ENCODE data around the gene PRDX5. TPM values are rescaled to one million over a fixed set of nuclear protein-coding genes. Genes with fewer than 3 reads are reported as not detected.

PRDX5 gene
- total RNA-seq, 1 experiment from 2014 or later: 255 TPM

DNA sequence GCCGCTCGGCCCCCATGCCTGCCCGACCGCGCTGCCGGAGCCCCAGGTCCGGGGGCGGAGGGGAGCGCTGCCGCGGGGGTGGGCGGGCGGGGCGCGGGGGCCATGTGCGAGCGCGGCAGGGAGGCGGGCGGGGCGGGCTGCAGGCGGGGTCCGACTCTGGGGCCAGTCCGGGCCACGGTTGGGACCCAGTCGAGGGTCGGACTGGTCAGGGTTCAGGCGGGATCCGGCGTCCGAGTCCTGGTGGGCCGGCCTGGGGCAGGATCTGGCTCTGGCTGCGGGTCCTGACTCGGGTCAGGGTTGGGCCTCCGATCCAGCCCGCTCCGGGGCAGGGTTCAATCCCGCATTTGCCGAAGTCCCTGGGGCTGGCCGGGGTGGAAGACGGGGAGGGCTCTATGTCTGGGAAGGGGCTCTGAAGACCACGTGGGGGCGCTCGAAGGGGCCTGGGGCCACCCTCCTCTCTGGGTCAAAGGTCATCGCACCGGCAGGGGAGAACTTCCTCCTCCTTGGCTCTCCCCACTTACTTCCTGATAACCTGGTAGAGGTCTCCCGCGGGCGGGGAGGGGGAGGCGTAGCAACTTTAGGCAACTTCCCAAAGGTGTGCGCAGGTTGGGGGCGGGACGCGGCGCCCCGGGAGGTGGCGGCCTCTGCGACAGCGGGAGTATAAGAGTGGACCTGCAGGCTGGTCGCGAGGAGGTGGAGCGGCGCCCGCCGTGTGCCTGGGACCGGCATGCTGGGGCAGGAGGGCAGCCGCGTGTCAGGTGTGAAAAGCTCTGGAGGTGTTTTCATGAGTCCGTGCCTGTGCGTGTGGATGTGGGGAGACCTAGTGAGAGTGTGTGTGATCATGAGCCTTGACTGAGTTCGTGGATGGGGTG is 12.0 kb upstream of the PRDX5 start:
- Mint-ChIP-seq H3K4me3 (peak overlapping the region; percentile 90), H3K9me3 (no peaks in the 10 kb centered on the region), H3K27me3 (ENCODE audit: low read depth) (peaks cover 11% of the 10 kb centered on the region), H3K4me1 (peaks cover 14% of the 10 kb centered on the region), H3K27ac (peak overlapping the region; percentile 77), H3K36me3 (peaks cover 4% of the 10 kb centered on the region)
- CTCF ChIA-PET: interaction anchor here (1.2 to 5.6 kb wide), 10 partner anchors 12 to 55 kb away, joined by 3 to 151 read pairs (median 34); partner anchors contain the start of genes BAD, GPR137, KCNK4 and PLCB3
- peak; percentile 31 for ATAC-seq
- POLR2A ChIA-PET: interaction anchor here (2.1 to 2.6 kb wide), 2 partner anchors 12 to 34 kb away, joined by 15 to 25 read pairs; partner anchors contain the start of genes PRDX5 and TRMT112
- peak; percentile 77 for DNase-seq (ENCODE audit: low spot score)
- TF ChIP-seq, protein P1, sequence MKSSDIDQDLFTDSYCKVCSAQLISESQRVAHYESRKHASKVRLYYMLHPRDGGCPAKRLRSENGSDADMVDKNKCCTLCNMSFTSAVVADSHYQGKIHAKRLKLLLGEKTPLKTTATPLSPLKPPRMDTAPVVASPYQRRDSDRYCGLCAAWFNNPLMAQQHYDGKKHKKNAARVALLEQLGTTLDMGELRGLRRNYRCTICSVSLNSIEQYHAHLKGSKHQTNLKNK (CRISPR knock-in tag; IDR thresholded peaks at IDR 0.05): no peak
- TF ChIP-seq, protein P2, sequence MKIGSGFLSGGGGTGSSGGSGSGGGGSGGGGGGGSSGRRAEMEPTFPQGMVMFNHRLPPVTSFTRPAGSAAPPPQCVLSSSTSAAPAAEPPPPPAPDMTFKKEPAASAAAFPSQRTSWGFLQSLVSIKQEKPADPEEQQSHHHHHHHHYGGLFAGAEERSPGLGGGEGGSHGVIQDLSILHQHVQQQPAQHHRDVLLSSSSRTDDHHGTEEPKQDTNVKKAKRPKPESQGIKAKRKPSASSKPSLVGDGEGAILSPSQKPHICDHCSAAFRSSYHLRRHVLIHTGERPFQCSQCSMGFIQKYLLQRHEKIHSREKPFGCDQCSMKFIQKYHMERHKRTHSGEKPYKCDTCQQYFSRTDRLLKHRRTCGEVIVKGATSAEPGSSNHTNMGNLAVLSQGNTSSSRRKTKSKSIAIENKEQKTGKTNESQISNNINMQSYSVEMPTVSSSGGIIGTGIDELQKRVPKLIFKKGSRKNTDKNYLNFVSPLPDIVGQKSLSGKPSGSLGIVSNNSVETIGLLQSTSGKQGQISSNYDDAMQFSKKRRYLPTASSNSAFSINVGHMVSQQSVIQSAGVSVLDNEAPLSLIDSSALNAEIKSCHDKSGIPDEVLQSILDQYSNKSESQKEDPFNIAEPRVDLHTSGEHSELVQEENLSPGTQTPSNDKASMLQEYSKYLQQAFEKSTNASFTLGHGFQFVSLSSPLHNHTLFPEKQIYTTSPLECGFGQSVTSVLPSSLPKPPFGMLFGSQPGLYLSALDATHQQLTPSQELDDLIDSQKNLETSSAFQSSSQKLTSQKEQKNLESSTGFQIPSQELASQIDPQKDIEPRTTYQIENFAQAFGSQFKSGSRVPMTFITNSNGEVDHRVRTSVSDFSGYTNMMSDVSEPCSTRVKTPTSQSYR (CRISPR knock-in tag; IDR thresholded peaks at IDR 0.05): 0 out of 2 replicates have a peak, but pooled peaks have one; percentile 49
- TF ChIP-seq, protein P3, sequence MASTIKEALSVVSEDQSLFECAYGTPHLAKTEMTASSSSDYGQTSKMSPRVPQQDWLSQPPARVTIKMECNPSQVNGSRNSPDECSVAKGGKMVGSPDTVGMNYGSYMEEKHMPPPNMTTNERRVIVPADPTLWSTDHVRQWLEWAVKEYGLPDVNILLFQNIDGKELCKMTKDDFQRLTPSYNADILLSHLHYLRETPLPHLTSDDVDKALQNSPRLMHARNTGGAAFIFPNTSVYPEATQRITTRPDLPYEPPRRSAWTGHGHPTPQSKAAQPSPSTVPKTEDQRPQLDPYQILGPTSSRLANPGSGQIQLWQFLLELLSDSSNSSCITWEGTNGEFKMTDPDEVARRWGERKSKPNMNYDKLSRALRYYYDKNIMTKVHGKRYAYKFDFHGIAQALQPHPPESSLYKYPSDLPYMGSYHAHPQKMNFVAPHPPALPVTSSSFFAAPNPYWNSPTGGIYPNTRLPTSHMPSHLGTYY (CRISPR knock-in tag; IDR thresholded peaks at IDR 0.05): no peak
- no peak for TF ChIP-seq TP53 (CRISPR knock-in tag; IDR thresholded peaks at IDR 0.05)
- TF ChIP-seq, protein P4, sequence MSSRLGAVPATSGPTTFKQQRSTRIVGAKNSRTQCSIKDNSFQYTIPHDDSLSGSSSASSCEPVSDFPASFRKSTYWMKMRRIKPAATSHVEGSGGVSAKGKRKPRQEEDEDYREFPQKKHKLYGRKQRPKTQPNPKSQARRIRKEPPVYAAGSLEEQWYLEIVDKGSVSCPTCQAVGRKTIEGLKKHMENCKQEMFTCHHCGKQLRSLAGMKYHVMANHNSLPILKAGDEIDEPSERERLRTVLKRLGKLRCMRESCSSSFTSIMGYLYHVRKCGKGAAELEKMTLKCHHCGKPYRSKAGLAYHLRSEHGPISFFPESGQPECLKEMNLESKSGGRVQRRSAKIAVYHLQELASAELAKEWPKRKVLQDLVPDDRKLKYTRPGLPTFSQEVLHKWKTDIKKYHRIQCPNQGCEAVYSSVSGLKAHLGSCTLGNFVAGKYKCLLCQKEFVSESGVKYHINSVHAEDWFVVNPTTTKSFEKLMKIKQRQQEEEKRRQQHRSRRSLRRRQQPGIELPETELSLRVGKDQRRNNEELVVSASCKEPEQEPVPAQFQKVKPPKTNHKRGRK (CRISPR knock-in tag; IDR thresholded peaks at IDR 0.05; ENCODE audit: borderline replicate concordance): no peak
- no peak for TF ChIP-seq NR3C1 (CRISPR knock-in tag; conservative IDR thresholded peaks at IDR 0.05; ENCODE audit: low read depth)
- peak; percentile 93 for TF ChIP-seq ETV6 (CRISPR knock-in tag; IDR thresholded peaks at IDR 0.05)
- TF ChIP-seq RORB (CRISPR knock-in tag; IDR thresholded peaks at IDR 0.05): no peak
- TF ChIP-seq, protein P5, sequence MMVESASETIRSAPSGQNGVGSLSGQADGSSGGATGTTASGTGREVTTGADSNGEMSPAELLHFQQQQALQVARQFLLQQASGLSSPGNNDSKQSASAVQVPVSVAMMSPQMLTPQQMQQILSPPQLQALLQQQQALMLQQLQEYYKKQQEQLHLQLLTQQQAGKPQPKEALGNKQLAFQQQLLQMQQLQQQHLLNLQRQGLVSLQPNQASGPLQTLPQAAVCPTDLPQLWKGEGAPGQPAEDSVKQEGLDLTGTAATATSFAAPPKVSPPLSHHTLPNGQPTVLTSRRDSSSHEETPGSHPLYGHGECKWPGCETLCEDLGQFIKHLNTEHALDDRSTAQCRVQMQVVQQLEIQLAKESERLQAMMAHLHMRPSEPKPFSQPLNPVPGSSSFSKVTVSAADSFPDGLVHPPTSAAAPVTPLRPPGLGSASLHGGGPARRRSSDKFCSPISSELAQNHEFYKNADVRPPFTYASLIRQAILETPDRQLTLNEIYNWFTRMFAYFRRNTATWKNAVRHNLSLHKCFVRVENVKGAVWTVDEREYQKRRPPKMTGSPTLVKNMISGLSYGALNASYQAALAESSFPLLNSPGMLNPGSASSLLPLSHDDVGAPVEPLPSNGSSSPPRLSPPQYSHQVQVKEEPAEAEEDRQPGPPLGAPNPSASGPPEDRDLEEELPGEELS (CRISPR knock-in tag; IDR thresholded peaks at IDR 0.05): no peak; the same call in 1 of the 2 replicates
- TF ChIP-seq HMGA2 (CRISPR knock-in tag; IDR thresholded peaks at IDR 0.05): no peak
- no peak for TF ChIP-seq GRHL2 (CRISPR knock-in tag; IDR thresholded peaks at IDR 0.05; ENCODE audit: insufficient replicate concordance, severe bottlenecking)
- peak; percentile 40; the same call in 1 of the 2 replicates for TF ChIP-seq SP1 (CRISPR knock-in tag; conservative IDR thresholded peaks at IDR 0.05)
- TF ChIP-seq ZNF121 (CRISPR knock-in tag; IDR thresholded peaks at IDR 0.05): no peak
- TF ChIP-seq, protein P6, sequence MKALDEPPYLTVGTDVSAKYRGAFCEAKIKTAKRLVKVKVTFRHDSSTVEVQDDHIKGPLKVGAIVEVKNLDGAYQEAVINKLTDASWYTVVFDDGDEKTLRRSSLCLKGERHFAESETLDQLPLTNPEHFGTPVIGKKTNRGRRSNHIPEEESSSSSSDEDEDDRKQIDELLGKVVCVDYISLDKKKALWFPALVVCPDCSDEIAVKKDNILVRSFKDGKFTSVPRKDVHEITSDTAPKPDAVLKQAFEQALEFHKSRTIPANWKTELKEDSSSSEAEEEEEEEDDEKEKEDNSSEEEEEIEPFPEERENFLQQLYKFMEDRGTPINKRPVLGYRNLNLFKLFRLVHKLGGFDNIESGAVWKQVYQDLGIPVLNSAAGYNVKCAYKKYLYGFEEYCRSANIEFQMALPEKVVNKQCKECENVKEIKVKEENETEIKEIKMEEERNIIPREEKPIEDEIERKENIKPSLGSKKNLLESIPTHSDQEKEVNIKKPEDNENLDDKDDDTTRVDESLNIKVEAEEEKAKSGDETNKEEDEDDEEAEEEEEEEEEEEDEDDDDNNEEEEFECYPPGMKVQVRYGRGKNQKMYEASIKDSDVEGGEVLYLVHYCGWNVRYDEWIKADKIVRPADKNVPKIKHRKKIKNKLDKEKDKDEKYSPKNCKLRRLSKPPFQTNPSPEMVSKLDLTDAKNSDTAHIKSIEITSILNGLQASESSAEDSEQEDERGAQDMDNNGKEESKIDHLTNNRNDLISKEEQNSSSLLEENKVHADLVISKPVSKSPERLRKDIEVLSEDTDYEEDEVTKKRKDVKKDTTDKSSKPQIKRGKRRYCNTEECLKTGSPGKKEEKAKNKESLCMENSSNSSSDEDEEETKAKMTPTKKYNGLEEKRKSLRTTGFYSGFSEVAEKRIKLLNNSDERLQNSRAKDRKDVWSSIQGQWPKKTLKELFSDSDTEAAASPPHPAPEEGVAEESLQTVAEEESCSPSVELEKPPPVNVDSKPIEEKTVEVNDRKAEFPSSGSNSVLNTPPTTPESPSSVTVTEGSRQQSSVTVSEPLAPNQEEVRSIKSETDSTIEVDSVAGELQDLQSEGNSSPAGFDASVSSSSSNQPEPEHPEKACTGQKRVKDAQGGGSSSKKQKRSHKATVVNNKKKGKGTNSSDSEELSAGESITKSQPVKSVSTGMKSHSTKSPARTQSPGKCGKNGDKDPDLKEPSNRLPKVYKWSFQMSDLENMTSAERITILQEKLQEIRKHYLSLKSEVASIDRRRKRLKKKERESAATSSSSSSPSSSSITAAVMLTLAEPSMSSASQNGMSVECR (CRISPR knock-in tag; IDR thresholded peaks at IDR 0.05; ENCODE audit: borderline replicate concordance): peak; percentile 38; the same call in 1 of the 2 replicates
- no peak for TF ChIP-seq SMAD3 (CRISPR knock-in tag; IDR thresholded peaks at IDR 0.05; ENCODE audit: borderline replicate concordance)
- no peak for TF ChIP-seq SOX15 (CRISPR knock-in tag; IDR thresholded peaks at IDR 0.05)
- TF ChIP-seq, protein P7, sequence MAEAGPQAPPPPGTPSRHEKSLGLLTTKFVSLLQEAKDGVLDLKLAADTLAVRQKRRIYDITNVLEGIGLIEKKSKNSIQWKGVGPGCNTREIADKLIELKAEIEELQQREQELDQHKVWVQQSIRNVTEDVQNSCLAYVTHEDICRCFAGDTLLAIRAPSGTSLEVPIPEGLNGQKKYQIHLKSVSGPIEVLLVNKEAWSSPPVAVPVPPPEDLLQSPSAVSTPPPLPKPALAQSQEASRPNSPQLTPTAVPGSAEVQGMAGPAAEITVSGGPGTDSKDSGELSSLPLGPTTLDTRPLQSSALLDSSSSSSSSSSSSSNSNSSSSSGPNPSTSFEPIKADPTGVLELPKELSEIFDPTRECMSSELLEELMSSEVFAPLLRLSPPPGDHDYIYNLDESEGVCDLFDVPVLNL (CRISPR knock-in tag; IDR thresholded peaks at IDR 0.05; ENCODE audit: borderline replicate concordance, low read depth): no peak
- TF ChIP-seq, protein P8, sequence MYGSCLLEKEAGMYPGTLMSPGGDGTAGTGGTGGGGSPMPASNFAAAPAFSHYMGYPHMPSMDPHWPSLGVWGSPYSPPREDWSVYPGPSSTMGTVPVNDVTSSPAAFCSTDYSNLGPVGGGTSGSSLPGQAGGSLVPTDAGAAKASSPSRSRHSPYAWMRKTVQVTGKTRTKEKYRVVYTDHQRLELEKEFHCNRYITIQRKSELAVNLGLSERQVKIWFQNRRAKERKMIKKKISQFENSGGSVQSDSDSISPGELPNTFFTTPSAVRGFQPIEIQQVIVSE (CRISPR knock-in tag; IDR thresholded peaks at IDR 0.05; ENCODE audit: borderline replicate concordance): no peak
- TF ChIP-seq, protein P9, sequence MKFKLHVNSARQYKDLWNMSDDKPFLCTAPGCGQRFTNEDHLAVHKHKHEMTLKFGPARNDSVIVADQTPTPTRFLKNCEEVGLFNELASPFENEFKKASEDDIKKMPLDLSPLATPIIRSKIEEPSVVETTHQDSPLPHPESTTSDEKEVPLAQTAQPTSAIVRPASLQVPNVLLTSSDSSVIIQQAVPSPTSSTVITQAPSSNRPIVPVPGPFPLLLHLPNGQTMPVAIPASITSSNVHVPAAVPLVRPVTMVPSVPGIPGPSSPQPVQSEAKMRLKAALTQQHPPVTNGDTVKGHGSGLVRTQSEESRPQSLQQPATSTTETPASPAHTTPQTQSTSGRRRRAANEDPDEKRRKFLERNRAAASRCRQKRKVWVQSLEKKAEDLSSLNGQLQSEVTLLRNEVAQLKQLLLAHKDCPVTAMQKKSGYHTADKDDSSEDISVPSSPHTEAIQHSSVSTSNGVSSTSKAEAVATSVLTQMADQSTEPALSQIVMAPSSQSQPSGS (CRISPR knock-in tag; IDR thresholded peaks at IDR 0.05; ENCODE audit: borderline replicate concordance, low read depth): no peak
